ENCODE results near the gene PTPRCAP. TPM values are rescaled to one million over a fixed set of nuclear protein-coding genes. Genes with fewer than 3 reads are reported as not detected.

The PTPRCAP gene
- total RNA-seq, 2 donors from 2014 or later, result 170 to 184 TPM

DNA sequence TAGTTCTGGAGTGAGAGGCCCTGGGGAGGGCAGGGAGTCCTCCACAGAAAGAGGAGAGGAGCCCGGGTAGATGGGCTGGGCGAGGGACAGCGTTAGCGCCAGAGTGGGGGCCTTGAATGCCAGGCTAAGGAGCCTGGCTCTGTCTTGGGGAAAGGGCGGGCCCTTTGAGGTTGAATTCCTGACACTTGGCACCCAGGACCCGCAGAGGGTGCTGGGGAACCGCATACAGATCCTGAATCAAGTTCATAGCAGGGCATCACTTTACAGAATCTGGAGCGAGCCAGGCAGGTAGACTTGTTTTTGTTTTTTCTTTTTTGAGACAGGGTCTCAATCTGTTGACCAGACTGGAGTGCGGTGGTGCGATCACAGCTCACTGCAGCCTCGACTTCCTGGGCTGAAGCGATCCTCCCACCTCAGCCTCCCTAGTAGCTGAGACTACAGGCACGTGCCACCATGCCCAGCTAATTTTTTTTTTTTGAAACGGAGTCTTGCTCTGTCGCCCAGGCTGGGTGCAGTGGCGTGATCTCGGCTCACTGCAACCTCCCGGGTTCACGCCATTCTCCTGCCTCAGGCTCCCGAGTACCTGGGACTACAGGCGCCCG lies 16.0 kb downstream of the PTPRCAP start:
- no peaks in the 10 kb centered on the region for H3K27me3 Mint-ChIP-seq
- peak overlapping the region; percentile 87 for H3K4me3 Mint-ChIP-seq
- no peak overlapping the region for H3K27ac Mint-ChIP-seq
- peaks cover 43% of the 10 kb centered on the region for H3K4me1 Mint-ChIP-seq
- ATAC-seq, result no peak
- no peaks in the 10 kb centered on the region for H3K9me3 ChIP-seq (ENCODE audit: control insufficient read depth, low read length, poor library complexity, severe bottlenecking)
- no peaks in the 10 kb centered on the region for H3K36me3 Mint-ChIP-seq (ENCODE audit: low read depth)
- no peak for DNase-seq

DNA sequence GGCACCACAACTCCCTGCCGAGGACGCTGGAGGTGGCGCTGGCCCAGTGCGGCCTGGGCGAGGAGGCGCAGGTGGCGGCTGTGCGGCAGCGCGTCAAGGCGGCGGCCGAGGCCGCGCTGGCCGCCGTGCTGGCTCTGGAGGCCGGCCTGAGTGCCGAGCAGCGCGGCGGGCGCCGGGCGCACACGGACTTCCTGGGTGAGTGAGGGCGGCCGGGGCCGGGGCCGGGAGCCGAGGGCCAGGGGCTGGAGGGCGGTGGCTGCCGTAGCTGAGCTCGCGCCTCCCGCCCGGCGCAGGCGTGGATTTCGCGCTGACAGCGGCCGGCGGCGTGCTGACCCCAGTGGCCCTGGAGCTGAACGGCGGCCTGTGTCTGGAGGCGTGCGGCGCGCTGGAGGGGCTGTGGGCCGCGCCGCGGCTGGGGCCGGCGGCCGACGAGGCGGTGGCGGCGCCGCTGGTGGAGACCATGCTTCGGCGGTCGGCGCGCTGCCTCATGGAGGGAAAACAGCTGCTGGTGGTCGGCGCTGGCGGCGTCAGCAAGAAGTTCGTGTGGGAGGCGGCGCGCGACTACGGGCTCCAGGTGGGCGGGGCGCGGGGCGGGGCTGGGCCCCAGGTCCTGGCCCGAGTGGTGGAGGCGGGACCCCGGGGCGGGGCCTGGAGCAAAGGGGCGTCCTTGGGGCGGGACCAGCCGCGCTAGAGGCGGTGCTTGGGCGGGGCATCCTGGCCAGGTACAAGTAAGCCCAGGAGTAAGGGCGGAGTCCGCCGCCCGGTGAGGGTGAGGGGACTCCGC lies 16.6 kb downstream of the PTPRCAP start:
- Mint-ChIP-seq H3K4me3 (peak overlapping the region; percentile 87), H3K36me3 (ENCODE audit: low read depth) (no peaks in the 10 kb centered on the region), H3K4me1 (peaks cover 49% of the 10 kb centered on the region), H3K27me3 (no peaks in the 10 kb centered on the region), H3K27ac (no peak overlapping the region)
- no peaks in the 10 kb centered on the region for H3K9me3 ChIP-seq (ENCODE audit: control insufficient read depth, low read length, poor library complexity, severe bottlenecking)
- ATAC-seq (peak; percentile 88), DNase-seq (peak; percentile 98 to 100 (median 99))

- H3K9me3 ChIP-seq (ENCODE audit: control insufficient read depth, low read length, poor library complexity, severe bottlenecking), result no peaks in the 10 kb centered on the region
- Mint-ChIP-seq H3K27me3 (no peaks in the 10 kb centered on the region), H3K27ac (no peak overlapping the region), H3K36me3 (ENCODE audit: low read depth) (no peaks in the 10 kb centered on the region), H3K4me3 (peak overlapping the region; percentile 87), H3K4me1 (peaks cover 50% of the 10 kb centered on the region)
- DNase-seq (no peak), ATAC-seq (no peak)
Measured at GRCh38 chr11:67420147-67420645, 17.3 kb downstream of the PTPRCAP start.

GRCh38 chr11:67419325-67420049 lies 18.0 kb downstream of the PTPRCAP start:
- no peaks in the 10 kb centered on the region for H3K9me3 ChIP-seq (ENCODE audit: control insufficient read depth, low read length, poor library complexity, severe bottlenecking)
- H3K27me3 Mint-ChIP-seq, result no peaks in the 10 kb centered on the region
- DNase-seq (no peak), ATAC-seq (no peak)
- peak overlapping the region; percentile 88 for H3K27ac Mint-ChIP-seq
- H3K4me3 Mint-ChIP-seq, result peak overlapping the region; percentile 87
- H3K36me3 Mint-ChIP-seq (ENCODE audit: low read depth), result no peaks in the 10 kb centered on the region
- H3K4me1 Mint-ChIP-seq, result peaks cover 50% of the 10 kb centered on the region

DNA sequence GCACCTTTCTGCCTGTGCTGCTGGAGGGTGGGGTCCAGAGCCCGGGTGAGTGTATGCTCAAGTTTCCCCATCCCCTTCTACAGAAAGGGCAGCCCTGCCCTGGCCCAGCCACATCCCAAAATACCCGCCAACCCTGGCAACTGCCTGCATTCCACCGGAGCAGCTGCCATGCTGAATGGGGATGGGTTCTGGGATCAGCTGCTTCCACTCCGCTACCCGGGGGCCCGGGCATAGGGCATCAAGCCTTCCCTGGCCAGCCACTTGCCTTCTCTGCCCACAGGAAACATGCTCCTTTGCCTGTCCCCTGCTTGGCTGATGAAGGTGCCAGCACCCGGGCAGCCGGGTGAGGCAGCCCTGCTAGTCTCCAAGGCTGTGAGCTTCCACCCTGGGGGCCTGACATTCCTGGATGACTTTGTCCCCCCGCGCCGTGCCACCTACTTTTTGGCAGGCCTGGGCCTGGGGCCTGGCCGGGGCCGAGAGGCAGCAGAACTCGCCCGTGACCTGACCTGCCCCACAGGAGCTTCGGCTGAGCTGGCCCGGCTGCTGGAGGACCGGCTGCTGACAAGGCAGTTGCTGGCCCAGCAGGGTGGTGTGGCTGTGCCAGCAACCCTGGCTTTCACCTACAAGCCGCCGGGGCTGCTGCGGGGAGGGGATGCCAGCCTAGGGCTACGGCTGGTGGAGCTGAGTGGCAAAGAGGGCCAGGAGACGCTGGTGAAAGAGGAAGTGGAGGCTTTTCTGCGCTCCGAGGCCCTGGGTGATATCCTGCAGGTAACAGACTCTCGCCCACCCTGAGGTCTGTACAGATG lies 18.8 kb downstream of the PTPRCAP start:
- H3K4me1 Mint-ChIP-seq, result peaks cover 50% of the 10 kb centered on the region
- peak overlapping the region; percentile 88 for H3K27ac Mint-ChIP-seq
- H3K36me3 Mint-ChIP-seq (ENCODE audit: low read depth), result no peaks in the 10 kb centered on the region

DNA sequence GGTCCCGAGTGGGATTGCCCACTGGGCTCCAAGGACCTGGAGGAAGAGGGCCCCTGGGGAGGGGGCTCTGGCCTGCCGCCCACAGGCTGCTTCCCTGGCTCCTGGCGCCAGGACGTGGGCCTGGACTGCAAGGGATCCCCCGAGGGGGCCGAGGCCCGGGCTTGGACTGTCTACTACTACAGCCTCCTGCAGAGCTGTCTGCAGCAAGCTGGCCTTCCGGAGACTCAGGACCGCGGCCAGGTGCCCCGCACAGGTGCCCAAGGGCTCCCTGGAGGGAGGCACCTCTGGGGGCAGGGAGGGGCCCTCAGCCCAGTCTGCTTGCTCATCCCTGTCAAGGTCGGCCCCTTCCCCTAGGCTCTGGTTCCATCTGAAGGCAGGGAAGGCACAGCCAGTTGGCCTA lies 20.1 kb downstream of the PTPRCAP start:
- no peak for ATAC-seq
- no peak for DNase-seq

More for the DNA sequence above, 18.8 kb downstream of the PTPRCAP start:
- Mint-ChIP-seq H3K27me3 (no peaks in the 10 kb centered on the region), H3K4me3 (peak overlapping the region; percentile 87)
- DNase-seq (no peak), ATAC-seq (peak; percentile 14)
- no peaks in the 10 kb centered on the region for H3K9me3 ChIP-seq (ENCODE audit: control insufficient read depth, low read length, poor library complexity, severe bottlenecking)

DNA sequence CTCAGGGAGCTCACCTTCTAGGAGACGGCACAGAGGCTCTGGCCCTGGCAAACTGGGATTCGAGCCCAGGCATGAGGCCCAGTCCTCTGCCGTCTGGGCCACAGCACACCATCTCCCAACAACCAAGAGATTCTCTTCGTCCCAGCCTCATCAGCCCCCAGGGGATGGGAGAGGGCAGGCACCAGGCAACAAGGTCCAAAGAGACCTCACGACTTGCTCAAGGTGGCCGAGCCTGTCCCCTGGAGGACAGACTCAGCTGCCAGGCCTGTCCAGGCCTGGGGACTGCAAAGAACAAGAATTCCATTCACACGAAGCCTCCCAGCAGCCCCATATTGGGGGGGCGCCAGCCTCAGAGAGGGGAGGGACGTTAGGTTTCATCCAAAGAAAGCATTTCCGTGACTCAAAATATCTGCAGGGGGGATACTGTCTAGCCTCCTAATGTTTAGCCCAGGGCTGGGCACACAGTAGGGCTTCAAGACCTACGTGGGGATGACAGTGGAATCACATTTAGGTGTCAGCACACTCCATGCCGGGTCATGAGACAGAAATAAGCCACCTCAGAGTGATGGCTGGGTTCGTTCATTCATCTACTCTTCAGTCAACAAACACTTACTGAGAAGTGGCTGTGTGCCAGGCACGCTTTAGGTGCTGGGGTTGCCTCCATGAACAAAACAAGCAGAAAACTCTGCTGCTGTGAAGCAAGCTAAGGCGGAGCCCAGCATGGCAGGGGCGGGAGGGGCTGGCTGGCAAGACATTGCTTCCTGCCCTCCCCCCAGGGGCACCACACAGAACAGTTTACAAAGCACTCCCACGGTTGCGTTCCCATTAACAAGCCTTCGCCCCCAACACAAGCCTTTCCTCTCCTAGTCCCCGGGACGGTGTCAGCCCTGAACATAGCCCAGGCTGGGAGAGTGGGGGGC lies 20.8 kb downstream of the PTPRCAP start:
- Mint-ChIP-seq H3K36me3 (ENCODE audit: low read depth) (no peaks in the 10 kb centered on the region), H3K4me3 (peak overlapping the region; percentile 86), H3K4me1 (peaks cover 60% of the 10 kb centered on the region), H3K27ac (peak overlapping the region; percentile 87), H3K27me3 (no peaks in the 10 kb centered on the region)
- no peaks in the 10 kb centered on the region for H3K9me3 ChIP-seq (ENCODE audit: control insufficient read depth, low read length, poor library complexity, severe bottlenecking)
- DNase-seq (peak; percentile 67 to 71 (median 68)), ATAC-seq (peak; percentile 65)

More for the DNA sequence above, 20.1 kb downstream of the PTPRCAP start:
- Mint-ChIP-seq H3K27ac (peak overlapping the region; percentile 87), H3K27me3 (no peaks in the 10 kb centered on the region), H3K4me1 (peaks cover 54% of the 10 kb centered on the region), H3K36me3 (ENCODE audit: low read depth) (no peaks in the 10 kb centered on the region), H3K4me3 (peak overlapping the region; percentile 49)
- H3K9me3 ChIP-seq (ENCODE audit: control insufficient read depth, low read length, poor library complexity, severe bottlenecking), result no peaks in the 10 kb centered on the region

- Mint-ChIP-seq H3K36me3 (ENCODE audit: low read depth) (no peaks in the 10 kb centered on the region), H3K4me1 (peaks cover 66% of the 10 kb centered on the region), H3K4me3 (peak within 1 kb of the TSS; percentile 86), H3K27me3 (no peaks in the 10 kb centered on the region), H3K27ac (peak within 1 kb of the TSS; percentile 87)
- no peaks in the 10 kb centered on the region for H3K9me3 ChIP-seq (ENCODE audit: control insufficient read depth, low read length, poor library complexity, severe bottlenecking)
- DNase-seq (no peak), ATAC-seq (no peak)
Measured at GRCh38 chr11:67415501-67416304, 21.8 kb downstream of the PTPRCAP start, which contains the start of gene CARNS1. Gene CARNS1, plus strand, starts transcription at chr11:67415678. Its CDS starts 522 bp downstream, at chr11:67416200.

DNA sequence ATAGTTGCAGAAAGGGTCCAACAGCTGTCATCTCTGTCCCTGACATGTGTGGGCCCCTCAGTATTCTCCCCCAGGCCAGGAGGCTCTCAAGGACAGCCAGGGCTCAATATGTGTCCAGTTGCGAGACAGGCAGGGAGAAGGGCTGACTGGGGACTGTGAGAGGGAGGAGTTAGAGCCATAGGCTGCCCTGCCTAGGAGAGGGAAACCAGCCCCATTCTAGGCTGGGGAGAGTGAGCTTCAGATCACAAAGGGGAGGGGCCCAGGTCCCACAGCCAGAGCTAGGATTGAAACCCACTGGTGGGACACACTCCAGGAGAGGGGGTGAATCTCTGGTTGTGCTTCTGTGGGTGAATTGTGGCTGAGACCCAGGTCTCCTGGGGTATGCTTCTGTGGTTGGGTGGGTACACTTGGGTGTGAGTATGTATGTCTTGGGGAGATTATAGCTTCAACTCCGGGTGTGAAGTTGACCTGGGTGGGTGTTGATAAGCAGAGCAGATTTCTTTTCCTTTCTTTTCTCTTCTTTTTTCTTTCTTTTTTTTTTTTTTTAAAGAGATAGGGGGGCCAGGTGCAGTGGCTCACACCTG lies 24.1 kb downstream of the PTPRCAP start:
- H3K4me3 Mint-ChIP-seq, result no peak overlapping the region

GRCh38 chr11:67412495-67413179 lies 24.8 kb downstream of the PTPRCAP start:
- H3K27me3 Mint-ChIP-seq, result no peaks in the 10 kb centered on the region
- no peak for DNase-seq
- H3K9me3 ChIP-seq (ENCODE audit: control insufficient read depth, low read length, poor library complexity, severe bottlenecking), result no peaks in the 10 kb centered on the region
- no peaks in the 10 kb centered on the region for H3K36me3 Mint-ChIP-seq (ENCODE audit: low read depth)
- H3K4me3 Mint-ChIP-seq, result peak overlapping the region; percentile 19
- peaks cover 69% of the 10 kb centered on the region for H3K4me1 Mint-ChIP-seq
- peak overlapping the region; percentile 94 for H3K27ac Mint-ChIP-seq
- ATAC-seq, result no peak

More for the DNA sequence above, 24.1 kb downstream of the PTPRCAP start:
- ATAC-seq (no peak), DNase-seq (no peak)
- Mint-ChIP-seq H3K4me1 (peaks cover 67% of the 10 kb centered on the region), H3K27ac (peak overlapping the region; percentile 94), H3K27me3 (no peaks in the 10 kb centered on the region), H3K36me3 (ENCODE audit: low read depth) (no peaks in the 10 kb centered on the region)
- no peaks in the 10 kb centered on the region for H3K9me3 ChIP-seq (ENCODE audit: control insufficient read depth, low read length, poor library complexity, severe bottlenecking)

Measured in T-helper 17 cell (primary cell).